ENCODE measurements around the gene SOCS1.
"Not testable (repeated sequence)": the region's sequence is repeated elsewhere in the genome, so short reads cannot be mapped to it uniquely, and the experiment has no call there.

SOCS1 gene

GRCh38 chr16:11224096-11224893 is 31.7 kb downstream of the SOCS1 start:
- peak; percentile 97 for DNase-seq

- DNase-seq, result not testable (repeated sequence)
Measured at GRCh38 chr16:11220507-11220906, 35.5 kb downstream of the SOCS1 start.

GRCh38 chr16:11219178-11219577 is 36.8 kb downstream of the SOCS1 start:
- peak; percentile 77 for DNase-seq

GRCh38 chr16:11218604-11218962 is 37.4 kb downstream of the SOCS1 start:
- DNase-seq, result peak; percentile 40

GRCh38 chr16:11217651-11218603 is 38.1 kb downstream of the SOCS1 start:
- no peak for DNase-seq

GRCh38 chr16:11215935-11216556 is 40.0 kb downstream of the SOCS1 start:
- DNase-seq, result no peak

GRCh38 chr16:11213799-11214198 is 42.2 kb downstream of the SOCS1 start:
- DNase-seq, result no peak

- DNase-seq, result no peak
Measured at GRCh38 chr16:11213373-11213772, 42.6 kb downstream of the SOCS1 start.

- no peak for DNase-seq
Measured at GRCh38 chr16:11212798-11213196, 43.2 kb downstream of the SOCS1 start.

- DNase-seq, result no peak
Measured at GRCh38 chr16:11211977-11212797, 43.8 kb downstream of the SOCS1 start.

- DNase-seq, result no peak
Measured at GRCh38 chr16:11211061-11211976, 44.7 kb downstream of the SOCS1 start.

GRCh38 chr16:11210260-11210659 is 45.7 kb downstream of the SOCS1 start:
- no peak for DNase-seq

- DNase-seq, result peak; percentile 65
Measured at GRCh38 chr16:11208916-11209665, 46.9 kb downstream of the SOCS1 start.

- peak; percentile 42 for DNase-seq
Measured at GRCh38 chr16:11207646-11208045, 48.4 kb downstream of the SOCS1 start.

- DNase-seq, result peak; percentile 53
Measured at GRCh38 chr16:11205754-11206581, 50.0 kb downstream of the SOCS1 start.

GRCh38 chr16:11205065-11205699 is 50.8 kb downstream of the SOCS1 start:
- no peak for DNase-seq

GRCh38 chr16:11204513-11205047 is 51.4 kb downstream of the SOCS1 start:
- no peak for DNase-seq

Measured in hematopoietic multipotent progenitor cell treated with erythropoietin and hydrocortisone succinate and interleukin-3 and kit ligand, for 4 days (in vitro differentiated cells).